ENCODE data around the gene FAM184A.
A peak's percentile ranks its signal among the peaks of the same experiment; 100 is the strongest.

GRCh38 chr6:118968416-118968815 is 110.0 kb downstream of the FAM184A start:
- TF ChIP-seq, protein P1, sequence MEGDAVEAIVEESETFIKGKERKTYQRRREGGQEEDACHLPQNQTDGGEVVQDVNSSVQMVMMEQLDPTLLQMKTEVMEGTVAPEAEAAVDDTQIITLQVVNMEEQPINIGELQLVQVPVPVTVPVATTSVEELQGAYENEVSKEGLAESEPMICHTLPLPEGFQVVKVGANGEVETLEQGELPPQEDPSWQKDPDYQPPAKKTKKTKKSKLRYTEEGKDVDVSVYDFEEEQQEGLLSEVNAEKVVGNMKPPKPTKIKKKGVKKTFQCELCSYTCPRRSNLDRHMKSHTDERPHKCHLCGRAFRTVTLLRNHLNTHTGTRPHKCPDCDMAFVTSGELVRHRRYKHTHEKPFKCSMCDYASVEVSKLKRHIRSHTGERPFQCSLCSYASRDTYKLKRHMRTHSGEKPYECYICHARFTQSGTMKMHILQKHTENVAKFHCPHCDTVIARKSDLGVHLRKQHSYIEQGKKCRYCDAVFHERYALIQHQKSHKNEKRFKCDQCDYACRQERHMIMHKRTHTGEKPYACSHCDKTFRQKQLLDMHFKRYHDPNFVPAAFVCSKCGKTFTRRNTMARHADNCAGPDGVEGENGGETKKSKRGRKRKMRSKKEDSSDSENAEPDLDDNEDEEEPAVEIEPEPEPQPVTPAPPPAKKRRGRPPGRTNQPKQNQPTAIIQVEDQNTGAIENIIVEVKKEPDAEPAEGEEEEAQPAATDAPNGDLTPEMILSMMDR (IDR thresholded peaks at IDR 0.05 in 4 of 5, conservative IDR thresholded peaks at IDR 0.05 in 1 of 5), result peak in 3 of 5 experiments; percentile 12 to 28 (median 14)
- no peak for TF ChIP-seq POLR2A (IDR thresholded peaks at IDR 0.05)

Measured in gastrocnemius medialis (tissue), 4 donors.